Caki2 (cell line): ENCODE measurements around the gene SETBP1. TPM values are rescaled to one million over a fixed set of nuclear protein-coding genes. Genes with fewer than 3 reads are reported as not detected.

Source experiments
- DNase-seq: peaks from one replicate; pipeline ENCODE4 v3.0.0-alpha.2; 2015; ENCODE audit warnings: low read depth
- in situ Hi-C: cut with HindIII; loops from 2 replicates; pipeline ENCODE4 v1.10.0; 2016; ENCODE audit warnings: low sequenced_read_pairs, low pct_unique_long_range_greater_than_20kb, mixed read lengths
- total RNA-seq: library from RNA; depleted of rRNA; stranded (reverse); fragments of >200 nt; shearing (Covaris generic); gene quantifications from 2 replicates; pipeline ENCODE4 v1.2.3, GENCODE V29; 2014; ENCODE audit warnings: low replicate concordance

SETBP1 gene
- total RNA-seq, 1 experiment from 2014 or later: 0.51 TPM

DNA sequence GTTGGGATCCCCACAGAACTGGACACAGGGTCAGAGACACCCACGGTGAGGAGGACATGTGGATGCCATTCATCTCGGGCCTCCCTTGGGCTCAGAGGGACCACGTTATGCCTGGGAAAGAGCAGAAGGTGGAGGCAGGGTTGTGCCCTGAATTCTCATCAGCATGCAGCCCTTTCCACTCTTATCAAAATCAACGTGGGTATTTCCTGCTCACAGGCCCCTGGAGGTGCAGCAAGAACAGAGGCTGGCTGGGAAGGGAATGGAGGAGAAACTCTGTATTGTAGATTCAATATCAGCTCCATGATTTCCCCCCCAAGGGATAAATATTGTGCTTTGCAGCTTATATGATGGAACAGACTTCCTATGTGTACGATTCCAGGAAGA lies 90.9 kb downstream of the SETBP1 start:
- in situ Hi-C loops: no loop called here
- DNase-seq: no peak

- in situ Hi-C loops: no loop called here
Observed at GRCh38 chr18:44771956-44772917, 91.5 kb downstream of the SETBP1 start.

GRCh38 chr18:44773640-44774155 lies 93.0 kb downstream of the SETBP1 start:
- in situ Hi-C loops: no loop called here
- no peak for DNase-seq

More at GRCh38 chr18:44771956-44772917, 91.5 kb downstream of the SETBP1 start:
- DNase-seq: no peak

DNA sequence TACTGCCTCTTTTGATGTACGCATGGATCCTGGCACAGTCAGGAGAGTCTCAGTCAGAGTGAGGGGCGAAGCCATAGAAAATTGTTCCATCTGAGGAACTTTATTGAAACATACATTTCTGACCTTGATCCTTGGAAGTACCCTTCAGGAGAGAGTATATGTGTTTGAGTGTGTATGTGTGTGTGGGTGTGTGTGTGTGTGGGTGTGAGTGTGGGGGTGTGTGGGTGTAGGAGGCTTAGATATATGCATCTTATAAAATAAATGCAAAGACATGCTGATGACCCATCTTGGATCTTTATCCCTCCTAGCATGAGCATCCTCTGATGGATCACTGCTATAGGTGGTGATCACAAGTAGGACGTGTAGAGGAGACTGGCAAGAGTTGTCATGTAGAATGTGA lies 93.5 kb downstream of the SETBP1 start:
- DNase-seq: no peak

GRCh38 chr18:44777457-44778192 lies 96.9 kb downstream of the SETBP1 start:
- no peak for DNase-seq
- in situ Hi-C loops: no loop called here

More for the DNA sequence above, 93.5 kb downstream of the SETBP1 start:
- in situ Hi-C loops: no loop called here

GRCh38 chr18:44778788-44779187 lies 98.1 kb downstream of the SETBP1 start:
- no peak for DNase-seq
- in situ Hi-C loops: no loop called here

GRCh38 chr18:44779753-44780292 lies 99.1 kb downstream of the SETBP1 start:
- no peak for DNase-seq
- in situ Hi-C loops: no loop called here

GRCh38 chr18:44781886-44782285 lies 101.2 kb downstream of the SETBP1 start:
- no peak for DNase-seq
- in situ Hi-C loops: no loop called here

DNA sequence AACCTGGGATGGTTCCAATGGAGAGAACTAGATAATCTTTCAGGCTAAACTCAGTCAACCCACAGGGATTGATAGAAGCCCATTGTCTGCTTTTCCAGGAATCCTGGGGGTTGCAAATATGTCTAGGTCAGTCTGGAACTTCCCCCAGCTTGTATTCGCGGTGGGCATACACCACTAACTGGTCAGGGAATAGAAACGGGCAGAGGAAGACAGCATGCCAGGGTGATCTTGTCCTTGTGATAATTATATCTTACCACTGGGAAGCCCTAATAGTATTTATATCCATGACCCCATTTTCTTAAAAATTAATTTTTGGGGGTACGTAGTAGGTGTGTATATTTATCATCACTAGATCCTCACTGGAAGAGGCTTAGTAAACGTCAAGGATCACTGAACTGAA lies 101.9 kb downstream of the SETBP1 start:
- in situ Hi-C loops: no loop called here
- DNase-seq: no peak

DNA sequence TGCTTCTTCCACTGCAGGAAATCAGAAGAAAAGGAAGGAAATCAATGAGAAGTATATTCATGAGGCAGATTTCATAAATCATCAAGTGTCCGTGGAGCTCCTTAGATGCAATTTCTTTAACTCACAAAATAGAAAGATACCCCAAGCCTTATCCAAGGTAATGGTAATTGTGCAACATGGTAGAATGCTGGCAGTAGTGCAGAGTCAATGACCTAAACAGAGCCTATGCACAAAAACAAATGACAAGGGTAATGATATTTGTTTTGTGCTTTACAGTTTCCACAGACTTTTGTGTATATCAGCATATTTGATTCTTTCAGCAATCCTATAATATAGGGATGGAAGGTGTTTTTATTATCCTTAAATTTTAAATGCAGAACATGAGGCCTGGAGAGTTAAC lies 102.7 kb downstream of the SETBP1 start:
- in situ Hi-C loops: no loop called here
- no peak for DNase-seq

DNA sequence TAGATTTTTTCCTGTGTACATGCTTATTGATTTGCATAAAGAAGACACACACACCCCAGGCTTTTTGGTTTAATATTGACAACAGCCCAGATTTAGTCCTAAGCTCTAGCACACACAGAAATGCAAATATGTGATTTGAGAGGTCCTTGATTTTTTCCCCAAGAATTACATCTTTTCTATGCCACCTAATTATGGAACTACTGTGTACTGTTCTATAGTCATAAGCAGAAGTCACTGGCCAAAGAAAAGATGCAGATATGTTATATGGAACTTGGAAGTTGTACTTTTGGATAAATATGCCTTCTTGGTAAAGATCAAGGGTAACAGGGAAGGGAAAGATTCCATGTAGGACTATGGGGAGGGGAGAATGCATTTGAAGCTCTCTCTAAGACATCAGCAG lies 105.6 kb downstream of the SETBP1 start:
- no peak for DNase-seq
- in situ Hi-C loops: no loop called here

DNA sequence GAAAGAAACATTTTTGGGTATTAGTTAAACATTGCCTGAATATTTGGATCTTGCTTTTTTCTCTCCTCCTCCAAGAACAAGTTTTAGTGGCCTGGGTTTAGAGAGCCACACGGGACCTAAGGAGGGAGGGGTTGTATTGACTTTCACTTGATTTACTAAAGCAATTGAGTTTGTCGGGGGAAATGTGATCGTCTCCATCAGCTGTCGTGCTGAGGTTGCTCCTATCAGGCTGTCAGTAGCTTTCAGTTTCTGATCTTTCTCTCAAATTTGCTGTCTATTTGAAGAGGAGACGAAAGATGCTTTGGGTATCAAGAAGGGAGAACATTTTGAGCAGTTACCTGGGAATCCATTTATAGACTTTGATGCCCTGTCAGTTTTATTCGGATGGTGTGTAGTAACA lies 106.0 kb downstream of the SETBP1 start:
- in situ Hi-C loops: no loop called here
- DNase-seq: no peak

- in situ Hi-C loops: no loop called here
Observed at GRCh38 chr18:44788334-44788733, 107.6 kb downstream of the SETBP1 start.

GRCh38 chr18:44789710-44790109 lies 109.0 kb downstream of the SETBP1 start:
- peak; percentile 56 for DNase-seq

More at GRCh38 chr18:44788334-44788733, 107.6 kb downstream of the SETBP1 start:
- no peak for DNase-seq

DNA sequence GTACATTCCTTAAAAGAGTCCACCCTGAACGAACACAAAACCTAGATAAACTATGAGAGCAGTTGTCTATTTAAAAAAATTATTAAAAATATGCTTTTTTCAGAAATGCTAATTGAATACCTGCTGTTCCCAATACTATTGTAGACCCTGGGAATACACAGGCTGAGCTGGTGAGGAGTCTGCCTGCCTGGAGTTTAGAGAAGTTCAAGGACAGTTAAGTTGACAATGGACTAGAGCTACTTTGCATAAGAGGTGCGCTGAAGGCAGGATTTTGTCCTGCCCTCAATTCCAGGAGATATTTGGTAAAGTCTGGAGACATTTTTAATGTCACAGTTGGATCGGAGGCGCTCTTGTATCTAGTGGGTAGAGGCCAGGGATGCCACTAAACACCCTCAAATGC lies 110.2 kb downstream of the SETBP1 start:
- no peak for DNase-seq
- in situ Hi-C loops: no loop called here

More at GRCh38 chr18:44789710-44790109, 109.0 kb downstream of the SETBP1 start:
- in situ Hi-C loops: no loop called here

GRCh38 chr18:44791520-44791919 lies 110.8 kb downstream of the SETBP1 start:
- in situ Hi-C loops: no loop called here
- no peak for DNase-seq

DNA sequence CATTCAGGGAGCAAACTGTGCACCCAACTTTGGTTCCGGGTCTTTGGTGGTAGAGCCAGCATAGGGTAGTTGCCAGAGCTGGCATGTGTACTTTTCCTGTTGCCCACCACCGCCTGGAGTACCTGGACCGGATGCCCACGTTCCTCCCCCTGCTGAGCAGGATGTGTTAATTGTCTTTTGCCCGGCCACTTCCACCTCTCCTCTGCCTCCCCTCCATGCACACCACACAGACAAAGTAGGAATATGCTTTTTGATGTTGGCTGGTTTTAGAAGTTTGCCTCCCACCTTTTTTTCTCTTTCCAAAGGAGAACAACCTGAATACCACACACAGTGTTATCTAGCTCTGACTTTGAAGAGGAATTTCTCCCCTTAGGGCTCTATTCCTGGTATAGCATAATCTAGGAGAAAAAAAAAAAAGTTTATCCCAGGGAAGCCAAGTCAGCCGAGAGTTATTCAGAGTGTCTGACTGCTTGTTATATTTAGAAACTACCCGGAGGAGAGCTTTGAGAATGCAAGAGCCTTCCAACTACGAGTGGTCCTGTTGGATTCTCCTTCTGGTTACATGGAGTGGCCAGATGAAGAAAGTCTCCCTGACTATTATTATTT lies 111.9 kb downstream of the SETBP1 start:
- DNase-seq: no peak
- in situ Hi-C loops: no loop called here

DNA sequence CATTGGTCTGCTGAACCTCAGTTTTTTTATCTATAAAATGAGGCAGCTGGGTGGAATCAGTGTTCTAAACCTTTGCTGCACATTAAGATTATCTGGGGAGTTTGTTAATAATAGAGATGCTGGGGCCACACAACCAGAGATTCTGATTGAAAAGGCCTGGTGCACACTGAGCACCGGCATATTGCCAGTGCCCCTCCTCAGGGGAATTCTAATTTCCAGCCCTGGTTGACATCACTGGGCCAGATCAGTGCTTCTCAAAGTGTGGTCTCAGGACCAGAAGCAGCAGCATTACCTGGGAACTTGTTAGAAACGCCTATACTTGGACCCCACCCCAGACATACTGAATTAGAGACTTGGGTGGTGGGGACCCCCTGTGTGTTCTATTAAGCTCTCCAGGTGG lies 112.5 kb downstream of the SETBP1 start:
- in situ Hi-C loops: no loop called here

More for the DNA sequence above, 112.5 kb downstream of the SETBP1 start:
- DNase-seq: no peak
